ENCODE measurements around the gene FOXO1.

The FOXO1 gene

GRCh38 chr13:40580566-40581276 is 85.7 kb downstream of the FOXO1 start:
- Histone ChIP-seq H2BK15ac (ENCODE audit: low read depth, poor library complexity, severe bottlenecking) (no peak overlapping the region), H3K4ac (ENCODE audit: low read depth in 1 of 2, low read length in 2 of 2) (no peak overlapping the region), H3K4me3 (ENCODE audit: insufficient read depth in 1 of 2, low read depth in 1 of 2, low read length in 2 of 2) (no peak overlapping the region), H4K8ac (ENCODE audit: low read length) (no peak overlapping the region), H3K4me1 (ENCODE audit: control insufficient read depth, insufficient read depth, low read depth, low read length) (peaks cover 3% of the 10 kb centered on the region), H3K9ac (ENCODE audit: low read length) (no peak overlapping the region), H3K9me3 (ENCODE audit: control insufficient read depth, low read length) (peaks cover 12% of the 10 kb centered on the region), H2BK5ac (ENCODE audit: low read depth, low read length, poor library complexity, severe bottlenecking) (no peak overlapping the region), H3K27me3 (ENCODE audit: control insufficient read depth in 1 of 2, insufficient read depth in 1 of 2, low read length in 2 of 2) (no peaks in the 10 kb centered on the region), H3K4me2 (ENCODE audit: low read length, poor library complexity, severe bottlenecking) (no peak overlapping the region), H3K14ac (ENCODE audit: low read length in 2 of 2) (no peak overlapping the region), H3K18ac (ENCODE audit: low read depth in 1 of 2, low read length in 2 of 2) (no peak overlapping the region), H3K79me1 (replicated peaks; ENCODE audit: low read length, poor library complexity, severe bottlenecking) (peaks cover 36% of the 10 kb centered on the region), H2AFZ (ENCODE audit: low read depth, low read length) (no peak overlapping the region), H2AK5ac (ENCODE audit: low read length, severe bottlenecking) (no peak overlapping the region), H2BK120ac (ENCODE audit: low read depth, low read length) (no peak overlapping the region), H2BK12ac (ENCODE audit: low read length in 2 of 2) (no peak overlapping the region), H3K27ac (ENCODE audit: low read length, poor library complexity, severe bottlenecking) (no peak overlapping the region), H3K36me3 (ENCODE audit: control insufficient read depth in 1 of 2, insufficient read depth in 2 of 2, low read depth in 1 of 2, low read length in 2 of 2) (no peaks in the 10 kb centered on the region), H4K91ac (ENCODE audit: low read length) (no peak overlapping the region), H3K23ac (ENCODE audit: low read length in 2 of 2) (no peak overlapping the region)
- 92% methylated on average over 6 of the region's 7 CpGs for WGBS
- no peak for DNase-seq

DNA sequence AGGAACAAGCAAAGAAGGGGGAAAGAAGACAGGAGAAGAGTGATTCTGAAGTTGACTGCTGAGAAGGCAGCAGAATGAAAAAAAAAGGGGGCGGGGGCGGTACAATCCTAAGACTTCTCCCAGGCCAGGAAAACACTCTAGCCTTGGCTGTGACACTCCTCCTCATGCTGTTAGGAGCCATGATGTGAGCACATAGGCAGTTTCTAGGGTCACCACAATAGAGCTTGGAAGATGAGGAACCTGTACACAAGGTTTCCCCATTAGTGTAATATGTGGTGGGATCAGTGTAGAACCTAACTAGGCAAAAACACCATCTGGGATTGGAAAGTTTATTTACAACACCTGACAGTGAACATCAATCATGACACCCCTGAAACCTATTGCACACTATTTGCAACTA is 86.9 kb downstream of the FOXO1 start:
- no peak for DNase-seq
- Histone ChIP-seq H2BK12ac (ENCODE audit: low read length in 2 of 2) (no peak overlapping the region), H3K79me1 (replicated peaks; ENCODE audit: low read length, poor library complexity, severe bottlenecking) (peaks cover 35% of the 10 kb centered on the region), H3K36me3 (ENCODE audit: control insufficient read depth in 1 of 2, insufficient read depth in 2 of 2, low read depth in 1 of 2, low read length in 2 of 2) (no peaks in the 10 kb centered on the region), H4K91ac (ENCODE audit: low read length) (no peak overlapping the region), H3K18ac (ENCODE audit: low read depth in 1 of 2, low read length in 2 of 2) (no peak overlapping the region), H3K27ac (ENCODE audit: low read length, poor library complexity, severe bottlenecking) (no peak overlapping the region), H2BK15ac (ENCODE audit: low read depth, poor library complexity, severe bottlenecking) (no peak overlapping the region), H3K23ac (ENCODE audit: low read length in 2 of 2) (no peak overlapping the region), H2BK5ac (ENCODE audit: low read depth, low read length, poor library complexity, severe bottlenecking) (no peak overlapping the region), H2AFZ (ENCODE audit: low read depth, low read length) (no peak overlapping the region), H3K14ac (ENCODE audit: low read length in 2 of 2) (no peak overlapping the region), H3K4me2 (ENCODE audit: low read length, poor library complexity, severe bottlenecking) (no peak overlapping the region), H3K4ac (ENCODE audit: low read depth in 1 of 2, low read length in 2 of 2) (no peak overlapping the region), H3K9me3 (ENCODE audit: control insufficient read depth, low read length) (peaks cover 12% of the 10 kb centered on the region), H3K4me3 (ENCODE audit: insufficient read depth in 1 of 2, low read depth in 1 of 2, low read length in 2 of 2) (no peak overlapping the region), H3K9ac (ENCODE audit: low read length) (no peak overlapping the region), H4K8ac (ENCODE audit: low read length) (no peak overlapping the region), H3K27me3 (ENCODE audit: control insufficient read depth in 1 of 2, insufficient read depth in 1 of 2, low read length in 2 of 2) (no peaks in the 10 kb centered on the region), H2BK120ac (ENCODE audit: low read depth, low read length) (no peak overlapping the region), H2AK5ac (ENCODE audit: low read length, severe bottlenecking) (no peak overlapping the region), H3K4me1 (ENCODE audit: control insufficient read depth, insufficient read depth, low read depth, low read length) (peaks cover 3% of the 10 kb centered on the region)
- 100% methylated on average over 1 of the region's 2 CpGs for WGBS

DNA sequence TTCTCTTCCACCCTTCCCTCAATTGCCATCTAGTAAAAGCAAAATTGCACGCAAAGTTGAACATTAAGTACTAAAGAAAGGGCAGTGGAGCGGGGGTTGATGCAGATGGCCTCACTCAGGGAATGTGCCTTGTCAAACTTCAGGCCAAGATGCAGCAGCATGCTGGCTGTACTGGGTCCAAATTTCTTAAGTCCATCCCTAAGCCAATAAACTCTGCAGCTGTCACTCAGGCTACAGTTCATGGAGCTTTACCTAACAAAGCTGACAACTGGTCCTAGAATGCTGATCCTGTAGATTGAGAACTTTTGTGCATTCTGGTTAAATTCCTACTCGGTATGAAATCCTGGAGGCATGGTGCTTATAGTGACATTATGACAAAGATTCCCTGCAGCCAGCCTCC is 88.4 kb downstream of the FOXO1 start:
- Histone ChIP-seq H3K9me3 (ENCODE audit: control insufficient read depth, low read length) (peaks cover 6% of the 10 kb centered on the region), H3K23ac (ENCODE audit: low read length in 2 of 2) (no peak overlapping the region), H3K4me2 (ENCODE audit: low read length, poor library complexity, severe bottlenecking) (no peak overlapping the region), H2BK12ac (ENCODE audit: low read length in 2 of 2) (no peak overlapping the region), H2AK5ac (ENCODE audit: low read length, severe bottlenecking) (no peak overlapping the region), H3K4me3 (ENCODE audit: insufficient read depth in 1 of 2, low read depth in 1 of 2, low read length in 2 of 2) (no peak overlapping the region), H3K79me1 (replicated peaks; ENCODE audit: low read length, poor library complexity, severe bottlenecking) (peaks cover 33% of the 10 kb centered on the region), H2BK120ac (ENCODE audit: low read depth, low read length) (no peak overlapping the region), H4K8ac (ENCODE audit: low read length) (no peak overlapping the region), H3K27me3 (ENCODE audit: control insufficient read depth in 1 of 2, insufficient read depth in 1 of 2, low read length in 2 of 2) (no peaks in the 10 kb centered on the region), H3K4ac (ENCODE audit: low read depth in 1 of 2, low read length in 2 of 2) (no peak overlapping the region), H3K14ac (ENCODE audit: low read length in 2 of 2) (no peak overlapping the region), H3K18ac (ENCODE audit: low read depth in 1 of 2, low read length in 2 of 2) (no peak overlapping the region), H3K4me1 (ENCODE audit: control insufficient read depth, insufficient read depth, low read depth, low read length) (peaks cover 3% of the 10 kb centered on the region), H4K91ac (ENCODE audit: low read length) (no peak overlapping the region), H3K9ac (ENCODE audit: low read length) (no peak overlapping the region), H2AFZ (ENCODE audit: low read depth, low read length) (no peak overlapping the region), H3K36me3 (ENCODE audit: control insufficient read depth in 1 of 2, insufficient read depth in 2 of 2, low read depth in 1 of 2, low read length in 2 of 2) (no peaks in the 10 kb centered on the region), H2BK15ac (ENCODE audit: low read depth, poor library complexity, severe bottlenecking) (no peak overlapping the region), H3K27ac (ENCODE audit: low read length, poor library complexity, severe bottlenecking) (no peak overlapping the region), H2BK5ac (ENCODE audit: low read depth, low read length, poor library complexity, severe bottlenecking) (no peak overlapping the region)
- no peak for DNase-seq
- 97% methylated on average over 3 of the region's 3 CpGs for WGBS

- H4K91ac ChIP-seq (ENCODE audit: low read length): no peak overlapping the region
- H3K79me1 ChIP-seq (replicated peaks; ENCODE audit: low read length, poor library complexity, severe bottlenecking): peaks cover 39% of the 10 kb centered on the region
- no peak overlapping the region for H3K4me3 ChIP-seq (ENCODE audit: insufficient read depth in 1 of 2, low read depth in 1 of 2, low read length in 2 of 2)
- no peak overlapping the region for H3K4ac ChIP-seq (ENCODE audit: low read depth in 1 of 2, low read length in 2 of 2)
- no peak overlapping the region for H2BK5ac ChIP-seq (ENCODE audit: low read depth, low read length, poor library complexity, severe bottlenecking)
- H3K9me3 ChIP-seq (ENCODE audit: control insufficient read depth, low read length): no peaks in the 10 kb centered on the region
- no peak overlapping the region for H2BK120ac ChIP-seq (ENCODE audit: low read depth, low read length)
- H2BK15ac ChIP-seq (ENCODE audit: low read depth, poor library complexity, severe bottlenecking): no peak overlapping the region
- DNase-seq: no peak
- H4K8ac ChIP-seq (ENCODE audit: low read length): no peak overlapping the region
- no peak overlapping the region for H3K4me2 ChIP-seq (ENCODE audit: low read length, poor library complexity, severe bottlenecking)
- H3K27me3 ChIP-seq (ENCODE audit: control insufficient read depth in 1 of 2, insufficient read depth in 1 of 2, low read length in 2 of 2): no peaks in the 10 kb centered on the region
- no peak overlapping the region for H2AFZ ChIP-seq (ENCODE audit: low read depth, low read length)
- H2AK5ac ChIP-seq (ENCODE audit: low read length, severe bottlenecking): no peak overlapping the region
- H3K27ac ChIP-seq (ENCODE audit: low read length, poor library complexity, severe bottlenecking): no peak overlapping the region
- H3K9ac ChIP-seq (ENCODE audit: low read length): no peak overlapping the region
- WGBS: 92% methylated on average over 2 of the region's 4 CpGs
- no peak overlapping the region for H3K14ac ChIP-seq (ENCODE audit: low read length in 2 of 2)
- H3K18ac ChIP-seq (ENCODE audit: low read depth in 1 of 2, low read length in 2 of 2): no peak overlapping the region
- H2BK12ac ChIP-seq (ENCODE audit: low read length in 2 of 2): no peak overlapping the region
- peaks cover 3% of the 10 kb centered on the region for H3K4me1 ChIP-seq (ENCODE audit: control insufficient read depth, insufficient read depth, low read depth, low read length)
- no peaks in the 10 kb centered on the region for H3K36me3 ChIP-seq (ENCODE audit: control insufficient read depth in 1 of 2, insufficient read depth in 2 of 2, low read depth in 1 of 2, low read length in 2 of 2)
- H3K23ac ChIP-seq (ENCODE audit: low read length in 2 of 2): no peak overlapping the region
These were observed 90.1 kb downstream of the FOXO1 start for GRCh38 chr13:40576369-40576768.

Measured in mesenchymal stem cell (in vitro differentiated cells and primary cell).